ENCODE measurements around the gene FAM181B.

GRCh38 chr11:82732348-82732733 lies 1.3 kb downstream of the FAM181B start:
- TF ChIP-seq EP300 (IDR thresholded peaks at IDR 0.05), result no peak
- no peak for TF ChIP-seq POLR2A (IDR thresholded peaks at IDR 0.05)

Measured in ovary (tissue), 1 donor.